Activated CD8-positive, alpha-beta memory T cell treated with anti-CD3 and anti-CD28 coated beads, Interleukin-2, amount 50 U/mL, for 1 hour (primary cell): ENCODE results near the gene SDHAF4.
"Not testable (repeated sequence)": the region's sequence is repeated elsewhere in the genome, so short reads cannot be mapped to it uniquely, and the experiment has no call there.

ENCODE experiments used
- DNase-seq: peaks from one replicate; pipeline ENCODE4 v3.0.0-alpha.2; 2020; ENCODE audit errors: extremely low read depth

Gene SDHAF4

DNA sequence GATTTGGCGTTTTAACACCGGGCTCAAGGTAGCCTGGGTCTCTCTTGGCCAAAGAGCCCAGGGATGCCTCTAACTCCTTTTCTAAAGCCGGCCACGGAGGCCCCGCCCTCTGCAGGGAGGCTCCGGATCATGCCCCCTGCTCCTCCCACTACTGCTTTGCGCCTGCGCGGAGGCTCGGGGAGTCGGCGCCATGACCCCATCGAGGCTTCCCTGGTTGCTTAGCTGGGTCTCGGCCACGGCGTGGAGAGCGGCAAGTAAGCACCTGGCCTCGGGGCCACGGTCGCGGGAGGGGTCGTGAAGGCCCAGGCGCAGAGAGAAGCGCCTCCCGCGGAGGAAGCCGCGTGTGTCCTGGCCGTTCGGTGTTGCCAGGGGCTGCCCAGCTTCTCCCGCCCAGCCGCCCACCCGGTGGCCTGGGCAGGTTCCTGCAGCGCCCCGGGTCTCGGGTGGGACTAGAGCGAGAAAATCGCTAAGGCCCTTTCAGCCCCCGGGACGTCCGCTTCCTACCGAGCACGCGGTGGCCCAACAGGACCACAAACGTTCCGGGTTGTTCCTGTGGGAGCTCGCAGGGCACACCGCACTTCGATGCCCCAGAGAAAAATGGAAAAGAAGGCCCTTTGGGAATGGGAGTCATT lies at the start of gene SDHAF4:
Gene SDHAF4, plus strand, starts transcription at position 180 of the 632 bp plus-strand sequence. Its CDS starts 11 bp downstream, at position 191.
- peak; percentile 84 for DNase-seq

DNA sequence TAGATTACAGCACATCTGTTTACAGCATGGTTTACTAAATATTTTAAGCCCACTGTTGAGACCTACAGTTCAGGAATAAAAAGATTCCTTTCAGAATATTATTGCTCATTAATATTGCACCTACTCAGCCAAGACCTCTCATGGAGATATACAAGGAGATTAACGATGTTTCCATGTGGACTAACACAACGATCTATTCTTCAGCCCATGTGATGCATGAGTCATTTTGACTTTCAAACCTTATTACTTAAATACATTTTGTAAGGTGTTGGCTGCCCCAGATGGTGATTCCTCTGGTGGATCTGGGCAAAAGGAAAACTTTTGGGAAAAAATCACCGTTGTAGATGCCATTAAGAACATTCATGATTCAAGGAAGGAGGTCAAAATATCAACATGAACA lies 48.0 kb upstream of the SDHAF4 start:
- DNase-seq = no peak

- no peak for DNase-seq
These were observed 46.2 kb upstream of the SDHAF4 start for GRCh38 chr6:70520575-70520974.

- DNase-seq = no peak
These were observed 41.9 kb upstream of the SDHAF4 start for GRCh38 chr6:70524721-70525286.

DNA sequence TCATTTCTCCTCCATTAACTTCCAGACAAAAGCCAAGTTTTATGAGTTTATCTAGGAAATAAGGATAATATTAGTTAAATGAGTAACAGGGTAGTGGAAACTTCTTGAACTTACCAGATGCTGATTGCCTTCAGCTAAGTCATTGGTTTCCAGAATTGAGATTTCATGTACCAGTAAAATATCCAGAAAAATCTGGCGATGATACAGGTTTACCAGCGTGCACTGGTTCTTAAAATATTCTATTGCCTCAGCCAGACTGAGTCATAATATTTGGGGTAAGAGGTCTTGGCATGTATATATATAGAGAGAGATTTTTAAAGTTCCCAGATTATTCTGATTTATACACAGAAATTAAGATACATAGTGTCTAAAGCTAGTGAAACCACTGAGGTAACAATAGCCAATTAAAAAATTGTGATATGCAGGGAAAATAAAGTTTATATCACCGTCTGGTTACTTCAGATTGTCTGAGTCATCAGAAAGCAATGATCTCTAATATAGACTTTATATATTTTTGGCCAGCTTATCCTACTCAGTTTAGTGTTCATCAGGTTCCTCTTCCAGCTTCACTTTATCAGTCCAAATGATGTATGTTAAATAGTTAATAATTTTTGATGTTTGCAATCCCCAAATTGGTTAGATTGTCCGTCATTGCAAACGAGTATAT lies 39.5 kb upstream of the SDHAF4 start:
- no peak for DNase-seq

DNA sequence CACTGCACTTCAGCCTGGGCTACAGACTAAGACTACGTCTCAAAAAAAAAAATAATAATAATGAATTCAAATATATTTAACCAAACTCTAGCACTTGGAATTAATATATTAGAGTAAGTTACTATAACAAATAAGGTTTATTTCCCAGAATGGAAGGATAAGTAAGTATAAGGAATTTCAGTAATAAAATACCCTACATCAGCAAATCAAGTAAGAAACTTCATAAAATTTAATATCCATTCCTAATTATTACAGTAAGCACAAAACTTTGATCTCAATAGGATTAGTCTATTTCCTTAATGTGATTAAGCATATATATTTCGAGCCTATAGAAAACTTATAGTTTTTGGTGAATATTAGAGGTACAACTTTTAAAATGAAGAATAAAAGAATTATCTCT lies 36.7 kb upstream of the SDHAF4 start:
- no peak for DNase-seq

GRCh38 chr6:70531133-70531532 lies 35.6 kb upstream of the SDHAF4 start:
- DNase-seq = no peak

- no peak for DNase-seq
These were observed 29.5 kb upstream of the SDHAF4 start for GRCh38 chr6:70537266-70537665.

GRCh38 chr6:70538376-70538775 lies 28.4 kb upstream of the SDHAF4 start:
- DNase-seq = no peak

- DNase-seq = no peak
These were observed 19.4 kb upstream of the SDHAF4 start for GRCh38 chr6:70547313-70547712.

- DNase-seq = no peak
These were observed 18.8 kb upstream of the SDHAF4 start for GRCh38 chr6:70547905-70548304.

DNA sequence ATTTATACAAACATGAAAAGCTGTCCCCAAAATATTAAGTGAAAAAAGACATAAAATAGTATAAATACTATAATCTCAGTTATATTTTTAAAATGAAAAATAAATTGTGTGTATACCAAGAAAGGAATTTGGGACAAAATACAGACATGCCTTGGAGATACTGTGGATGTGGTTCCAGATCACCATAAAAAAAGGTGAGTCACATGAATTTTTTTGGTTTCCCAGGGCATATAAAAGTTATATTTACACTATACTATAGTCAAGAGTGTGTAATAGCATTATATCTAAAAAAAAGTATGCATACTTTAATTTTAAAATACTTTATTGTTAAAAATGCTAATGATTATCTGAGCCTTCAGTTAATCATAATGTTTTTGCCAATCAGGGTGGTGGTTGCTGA lies 17.4 kb upstream of the SDHAF4 start:
- DNase-seq = no peak

GRCh38 chr6:70551566-70551965 lies 15.2 kb upstream of the SDHAF4 start:
- no peak for DNase-seq

GRCh38 chr6:70552286-70552940 lies 14.3 kb upstream of the SDHAF4 start:
- not testable (repeated sequence) for DNase-seq

GRCh38 chr6:70552974-70553373 lies 13.8 kb upstream of the SDHAF4 start:
- DNase-seq = no peak

- no peak for DNase-seq
These were observed 8.7 kb upstream of the SDHAF4 start for GRCh38 chr6:70557998-70558397.

GRCh38 chr6:70562401-70562800 lies 4.3 kb upstream of the SDHAF4 start:
- DNase-seq = not testable (repeated sequence)

- no peak for DNase-seq
These were observed 3.2 kb upstream of the SDHAF4 start for GRCh38 chr6:70563530-70563929.

DNA sequence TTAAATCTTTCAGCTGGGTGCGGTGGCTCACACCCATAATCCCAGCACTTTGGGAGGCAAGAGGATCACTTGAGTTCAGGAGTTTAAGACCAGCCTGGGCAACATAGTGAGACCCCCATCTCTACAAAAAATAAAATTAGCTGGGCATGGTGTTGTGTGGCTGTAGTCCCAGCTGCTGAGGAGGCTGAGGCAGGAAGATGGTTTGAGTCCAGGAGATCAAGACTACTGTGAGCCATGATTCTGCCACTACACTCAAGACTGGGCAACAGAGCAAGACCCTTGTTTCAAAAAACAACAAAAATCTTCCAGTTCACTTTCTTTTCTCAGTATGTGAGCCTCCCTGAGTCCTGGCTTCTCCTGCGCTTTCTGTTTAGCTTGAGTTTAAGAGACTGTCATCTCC lies 7.9 kb downstream of the SDHAF4 start:
- DNase-seq = no peak

GRCh38 chr6:70575899-70576495 lies 9.3 kb downstream of the SDHAF4 start:
- DNase-seq = no peak

GRCh38 chr6:70586114-70586513 lies 19.4 kb downstream of the SDHAF4 start:
- no peak for DNase-seq

GRCh38 chr6:70590400-70590799 lies 23.7 kb downstream of the SDHAF4 start:
- DNase-seq = no peak
